ENCODE data around the gene LSM6. TPM values are rescaled to one million over a fixed set of nuclear protein-coding genes. Genes with fewer than 3 reads are reported as not detected.

The LSM6 gene
- total and polyA plus RNA-seq, 2 donors from 2014 or later: 24.3 to 36.7 TPM

DNA sequence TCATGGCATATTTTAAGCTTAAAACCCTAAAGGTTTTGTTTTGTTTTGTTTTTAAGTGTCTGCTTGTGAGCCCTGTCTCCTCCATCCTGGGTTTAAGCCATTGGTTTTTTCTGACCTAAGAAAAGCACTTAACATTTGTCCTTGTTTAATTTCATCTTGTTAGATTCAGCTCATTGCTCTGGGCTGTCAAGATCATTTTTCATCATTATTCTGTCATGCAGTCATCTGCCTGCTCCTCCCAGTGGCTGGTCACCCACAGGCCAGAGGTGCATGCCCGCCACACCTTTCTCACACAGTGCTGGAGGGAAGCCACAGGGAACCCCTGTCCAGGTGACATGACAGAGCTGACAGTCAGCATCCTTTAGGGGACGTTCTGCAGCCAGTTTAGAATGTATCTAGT is 27.1 kb downstream of the LSM6 start:
- Histone ChIP-seq H3K27ac (ENCODE audit: low read depth in 2 of 2, low read length in 2 of 2) (no peak overlapping the region), H3K36me3 (ENCODE audit: control insufficient read depth in 2 of 3, insufficient read depth in 3 of 3, low read length in 3 of 3) (no peaks in the 10 kb centered on the region), H3K9me3 (ENCODE audit: control insufficient read depth in 2 of 3, insufficient read depth in 1 of 3, low read length in 3 of 3) (no peaks in the 10 kb centered on the region), H3K4me3 (ENCODE audit: low read length in 3 of 3) (no peak overlapping the region), H3K9ac (ENCODE audit: low read length in 3 of 3) (no peak overlapping the region), H3K4me1 (ENCODE audit: control insufficient read depth in 2 of 3, insufficient read depth in 2 of 3, low read depth in 1 of 3, low read length in 3 of 3) (no peaks in the 10 kb centered on the region), H3K27me3 (ENCODE audit: control insufficient read depth, insufficient read depth, low read length) (no peaks in the 10 kb centered on the region)
- DNase-seq (no peak), FAIRE-seq (no peak)
- intact Hi-C loops (cut with DNase I): no loop called here
- TF ChIP-seq, protein P1, sequence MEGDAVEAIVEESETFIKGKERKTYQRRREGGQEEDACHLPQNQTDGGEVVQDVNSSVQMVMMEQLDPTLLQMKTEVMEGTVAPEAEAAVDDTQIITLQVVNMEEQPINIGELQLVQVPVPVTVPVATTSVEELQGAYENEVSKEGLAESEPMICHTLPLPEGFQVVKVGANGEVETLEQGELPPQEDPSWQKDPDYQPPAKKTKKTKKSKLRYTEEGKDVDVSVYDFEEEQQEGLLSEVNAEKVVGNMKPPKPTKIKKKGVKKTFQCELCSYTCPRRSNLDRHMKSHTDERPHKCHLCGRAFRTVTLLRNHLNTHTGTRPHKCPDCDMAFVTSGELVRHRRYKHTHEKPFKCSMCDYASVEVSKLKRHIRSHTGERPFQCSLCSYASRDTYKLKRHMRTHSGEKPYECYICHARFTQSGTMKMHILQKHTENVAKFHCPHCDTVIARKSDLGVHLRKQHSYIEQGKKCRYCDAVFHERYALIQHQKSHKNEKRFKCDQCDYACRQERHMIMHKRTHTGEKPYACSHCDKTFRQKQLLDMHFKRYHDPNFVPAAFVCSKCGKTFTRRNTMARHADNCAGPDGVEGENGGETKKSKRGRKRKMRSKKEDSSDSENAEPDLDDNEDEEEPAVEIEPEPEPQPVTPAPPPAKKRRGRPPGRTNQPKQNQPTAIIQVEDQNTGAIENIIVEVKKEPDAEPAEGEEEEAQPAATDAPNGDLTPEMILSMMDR (IDR thresholded peaks at IDR 0.05; ENCODE audit: borderline replicate concordance, extremely low read depth, insufficient read depth): no peak

- FAIRE-seq (no peak), DNase-seq (no peak)
- Histone ChIP-seq H3K27me3 (ENCODE audit: control insufficient read depth, insufficient read depth, low read length) (no peaks in the 10 kb centered on the region), H3K36me3 (ENCODE audit: control insufficient read depth in 2 of 3, insufficient read depth in 3 of 3, low read length in 3 of 3) (no peaks in the 10 kb centered on the region), H3K27ac (ENCODE audit: low read depth in 2 of 2, low read length in 2 of 2) (no peak overlapping the region), H3K4me3 (ENCODE audit: low read length in 3 of 3) (no peak overlapping the region), H3K4me1 (ENCODE audit: control insufficient read depth in 2 of 3, insufficient read depth in 2 of 3, low read depth in 1 of 3, low read length in 3 of 3) (no peaks in the 10 kb centered on the region), H3K9me3 (ENCODE audit: control insufficient read depth in 2 of 3, insufficient read depth in 1 of 3, low read length in 3 of 3) (no peaks in the 10 kb centered on the region), H3K9ac (ENCODE audit: low read length in 3 of 3) (no peak overlapping the region)
- intact Hi-C loops (cut with DNase I): no loop called here
- TF ChIP-seq, protein P1 (IDR thresholded peaks at IDR 0.05; ENCODE audit: borderline replicate concordance, extremely low read depth, insufficient read depth): no peak
Observed at GRCh38 chr4:146207410-146207809, 31.9 kb downstream of the LSM6 start.

DNA sequence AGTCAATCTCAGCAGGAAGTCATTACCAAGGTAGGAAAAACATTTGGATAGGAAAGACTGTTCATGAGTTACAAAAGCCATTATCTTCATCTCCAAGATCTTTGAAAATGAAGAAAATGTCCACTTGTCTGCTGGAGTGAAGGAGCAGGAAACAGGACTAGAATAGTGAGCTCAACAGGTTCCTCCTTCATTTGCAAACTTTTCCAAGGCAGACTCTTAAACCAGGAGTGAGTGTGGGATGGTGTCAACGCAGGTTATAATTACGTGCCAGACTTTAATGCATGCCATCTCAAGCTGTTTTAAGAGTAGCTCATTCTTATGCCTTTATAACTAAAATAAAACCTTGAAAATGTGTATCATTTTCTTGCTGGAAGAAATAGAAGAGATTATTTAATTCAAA is 35.4 kb downstream of the LSM6 start:
- Histone ChIP-seq H3K27me3 (ENCODE audit: control insufficient read depth, insufficient read depth, low read length) (no peaks in the 10 kb centered on the region), H3K36me3 (ENCODE audit: control insufficient read depth in 2 of 3, insufficient read depth in 3 of 3, low read length in 3 of 3) (no peaks in the 10 kb centered on the region), H3K9ac (ENCODE audit: low read length in 3 of 3) (no peak overlapping the region), H3K4me1 (ENCODE audit: control insufficient read depth in 2 of 3, insufficient read depth in 2 of 3, low read depth in 1 of 3, low read length in 3 of 3) (no peaks in the 10 kb centered on the region), H3K27ac (ENCODE audit: low read depth in 2 of 2, low read length in 2 of 2) (no peak overlapping the region), H3K9me3 (ENCODE audit: control insufficient read depth in 2 of 3, insufficient read depth in 1 of 3, low read length in 3 of 3) (no peaks in the 10 kb centered on the region), H3K4me3 (ENCODE audit: low read length in 3 of 3) (no peak overlapping the region)
- DNase-seq (no peak), FAIRE-seq (no peak)
- intact Hi-C loops (cut with DNase I): no loop called here
- TF ChIP-seq, protein P1 (IDR thresholded peaks at IDR 0.05; ENCODE audit: borderline replicate concordance, extremely low read depth, insufficient read depth): no peak

DNA sequence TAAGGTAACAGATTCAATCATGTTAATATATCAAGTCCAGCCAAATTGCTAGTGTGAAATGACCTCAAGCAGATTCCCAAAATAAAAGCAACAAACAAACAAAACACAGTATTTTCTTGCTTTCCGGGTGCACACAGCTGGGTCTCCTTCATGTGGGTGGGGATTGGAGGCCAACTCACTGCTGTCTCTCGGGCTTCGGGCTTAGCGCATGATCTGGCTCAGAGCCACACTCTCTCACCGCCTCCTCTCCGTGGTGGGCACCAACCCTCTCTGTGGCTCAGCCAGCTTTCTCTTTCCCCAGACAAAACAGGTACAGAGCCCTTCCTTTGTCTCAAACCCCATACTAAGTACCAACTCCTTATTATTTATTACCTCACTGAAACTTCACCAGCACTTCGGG is 35.9 kb downstream of the LSM6 start:
- Histone ChIP-seq H3K27ac (ENCODE audit: low read depth in 2 of 2, low read length in 2 of 2) (no peak overlapping the region), H3K4me3 (ENCODE audit: low read length in 3 of 3) (no peak overlapping the region), H3K27me3 (ENCODE audit: control insufficient read depth, insufficient read depth, low read length) (no peaks in the 10 kb centered on the region), H3K9ac (ENCODE audit: low read length in 3 of 3) (no peak overlapping the region), H3K4me1 (ENCODE audit: control insufficient read depth in 2 of 3, insufficient read depth in 2 of 3, low read depth in 1 of 3, low read length in 3 of 3) (no peaks in the 10 kb centered on the region), H3K36me3 (ENCODE audit: control insufficient read depth in 2 of 3, insufficient read depth in 3 of 3, low read length in 3 of 3) (no peaks in the 10 kb centered on the region), H3K9me3 (ENCODE audit: control insufficient read depth in 2 of 3, insufficient read depth in 1 of 3, low read length in 3 of 3) (no peaks in the 10 kb centered on the region)
- DNase-seq: no peak
- TF ChIP-seq, protein P1 (IDR thresholded peaks at IDR 0.05; ENCODE audit: borderline replicate concordance, extremely low read depth, insufficient read depth): no peak
- FAIRE-seq: no peak
- intact Hi-C loops (cut with DNase I): no loop called here
